Suppressor macrophage treated with lipopolysaccharide for 4 hours (primary cell): ENCODE measurements around the gene GBP4.
"Not testable (repeated sequence)": the region's sequence is repeated elsewhere in the genome, so short reads cannot be mapped to it uniquely, and the experiment has no call there.

ENCODE experiments used
- DNase-seq: peaks from one replicate; pipeline ENCODE4 v3.0.0-alpha.2; 2020

GBP4 gene, protein sequence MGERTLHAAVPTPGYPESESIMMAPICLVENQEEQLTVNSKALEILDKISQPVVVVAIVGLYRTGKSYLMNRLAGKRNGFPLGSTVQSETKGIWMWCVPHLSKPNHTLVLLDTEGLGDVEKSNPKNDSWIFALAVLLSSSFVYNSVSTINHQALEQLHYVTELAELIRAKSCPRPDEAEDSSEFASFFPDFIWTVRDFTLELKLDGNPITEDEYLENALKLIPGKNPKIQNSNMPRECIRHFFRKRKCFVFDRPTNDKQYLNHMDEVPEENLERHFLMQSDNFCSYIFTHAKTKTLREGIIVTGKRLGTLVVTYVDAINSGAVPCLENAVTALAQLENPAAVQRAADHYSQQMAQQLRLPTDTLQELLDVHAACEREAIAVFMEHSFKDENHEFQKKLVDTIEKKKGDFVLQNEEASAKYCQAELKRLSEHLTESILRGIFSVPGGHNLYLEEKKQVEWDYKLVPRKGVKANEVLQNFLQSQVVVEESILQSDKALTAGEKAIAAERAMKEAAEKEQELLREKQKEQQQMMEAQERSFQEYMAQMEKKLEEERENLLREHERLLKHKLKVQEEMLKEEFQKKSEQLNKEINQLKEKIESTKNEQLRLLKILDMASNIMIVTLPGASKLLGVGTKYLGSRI

DNA sequence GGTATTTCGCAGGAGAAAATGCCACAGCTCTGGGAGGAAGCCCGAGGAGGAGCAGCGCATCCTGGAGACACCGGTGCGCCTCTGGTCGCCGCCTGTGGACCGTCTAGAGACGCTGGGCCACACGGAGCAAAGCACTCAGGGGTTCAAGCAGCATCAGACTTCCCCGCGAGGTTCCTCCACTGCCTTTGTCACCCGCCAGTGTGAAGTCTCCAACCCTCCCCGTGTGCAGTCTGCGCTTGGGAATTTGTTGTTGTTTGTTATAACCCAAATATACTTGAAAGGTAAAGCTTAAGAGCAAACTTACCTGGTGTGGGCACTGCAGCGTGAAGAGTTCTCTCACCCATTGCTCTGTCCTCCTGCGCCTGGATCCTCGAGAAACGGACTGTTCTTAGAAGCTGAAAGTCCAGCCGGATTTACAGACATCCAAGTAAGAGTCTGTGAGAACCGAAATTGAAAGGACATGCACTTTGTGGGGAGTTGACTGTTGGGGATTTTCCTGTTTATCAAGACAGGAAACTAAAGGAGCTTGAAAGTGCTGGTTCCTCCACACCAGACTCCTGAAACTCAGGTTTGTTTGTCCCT lies at the start of gene GBP4:
Gene GBP4 (minus strand): TSS at position 452 of the 582 bp plus-strand sequence. CDS start 108 bp downstream, at position 344.
- peak; percentile 92 for DNase-seq

DNA sequence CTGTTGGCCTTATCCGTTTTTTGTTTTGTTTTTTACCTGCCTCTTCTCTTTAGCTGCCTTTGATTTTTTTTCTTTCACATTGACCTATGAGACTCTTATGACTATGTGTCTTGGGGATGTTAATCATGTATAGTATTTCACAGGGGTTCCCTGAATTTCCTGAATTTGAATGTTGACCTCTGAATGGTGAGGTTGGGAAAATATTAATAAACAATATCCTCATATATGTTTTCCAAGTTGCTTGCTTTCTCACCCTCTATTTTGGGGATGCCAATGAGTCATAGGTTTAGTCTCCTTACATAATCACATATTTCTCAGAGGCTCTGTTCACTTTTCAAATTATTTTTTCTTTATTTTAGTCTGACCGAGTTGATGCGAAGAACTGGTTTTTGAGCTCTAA lies 44.3 kb upstream of the GBP4 start:
- DNase-seq: peak; percentile 23

DNA sequence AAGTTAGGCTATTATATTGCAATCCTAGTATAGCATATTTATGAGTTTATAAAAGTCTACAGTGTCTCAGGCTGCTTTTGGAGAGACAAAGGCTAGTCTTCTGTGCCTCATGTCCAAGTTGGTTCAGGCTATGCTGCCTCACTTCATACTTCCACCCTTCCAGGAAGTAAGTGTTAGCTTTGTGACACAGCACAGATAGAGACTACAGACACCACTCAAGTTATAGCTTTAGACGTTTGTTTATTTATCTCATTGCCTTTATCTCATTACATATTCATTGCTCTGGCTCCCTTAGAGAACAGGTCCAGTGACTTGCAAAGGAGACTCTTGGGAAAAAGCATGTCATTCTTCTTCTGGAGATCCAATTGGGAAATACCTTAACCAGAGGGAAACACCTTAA lies 22.6 kb upstream of the GBP4 start:
- no peak for DNase-seq

DNA sequence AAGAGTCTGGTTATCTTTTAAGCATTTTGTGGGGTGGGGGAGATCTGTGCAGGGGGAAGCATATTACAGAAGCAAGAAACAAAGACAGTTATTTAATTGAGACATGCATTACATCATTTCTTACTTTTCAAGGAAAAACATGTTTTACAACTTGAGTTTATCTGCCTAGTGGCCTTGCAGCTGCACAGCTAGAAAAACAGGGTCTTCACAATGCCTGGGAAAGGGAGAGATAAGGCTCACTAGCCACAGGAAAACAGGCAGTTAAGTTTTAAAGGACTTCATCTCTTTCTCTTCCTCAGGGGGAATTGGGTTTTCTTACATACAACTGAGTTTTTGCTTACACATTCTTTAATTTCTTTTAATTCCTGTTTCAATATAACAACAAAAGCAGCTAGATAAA lies 21.1 kb upstream of the GBP4 start:
- DNase-seq: not testable (repeated sequence)

DNA sequence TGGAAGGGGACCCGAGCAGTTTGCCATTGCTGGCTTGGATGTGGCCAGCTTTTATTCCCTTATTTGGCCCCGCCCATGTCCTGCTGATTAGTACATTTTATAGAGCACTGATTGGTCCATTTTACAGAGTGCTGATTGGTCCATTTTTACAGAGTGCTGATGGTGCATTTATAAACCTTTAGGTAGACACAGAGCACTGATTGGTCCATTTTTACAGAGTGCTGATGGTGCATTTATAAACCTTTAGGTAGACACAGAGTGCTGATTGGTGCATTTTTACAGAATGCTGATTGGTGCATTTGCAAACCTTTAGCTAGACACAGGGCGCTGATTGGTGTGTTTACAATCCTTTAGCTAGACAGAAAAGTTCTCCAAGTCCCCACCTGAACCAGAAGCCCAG lies 20.2 kb upstream of the GBP4 start:
- not testable (repeated sequence) for DNase-seq

DNA sequence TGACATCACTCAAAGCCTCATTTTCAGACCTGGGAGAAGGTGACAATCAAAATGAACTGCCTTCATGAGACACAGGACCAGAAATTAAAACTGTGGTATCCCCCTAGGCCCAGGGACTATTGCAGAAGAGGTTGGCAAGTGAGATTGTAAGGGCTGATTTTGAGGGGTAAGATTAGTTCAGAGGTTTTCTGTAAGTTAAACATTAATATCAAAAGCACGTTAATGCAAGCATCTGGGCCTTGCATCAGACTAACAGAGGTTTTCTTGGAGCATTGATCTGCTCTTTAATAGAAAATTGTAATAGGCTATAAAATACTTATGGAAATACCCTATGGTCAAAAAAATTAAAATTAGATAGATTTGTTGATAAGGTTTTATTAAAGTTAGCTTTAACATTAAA lies 14.6 kb upstream of the GBP4 start:
- DNase-seq: no peak

DNA sequence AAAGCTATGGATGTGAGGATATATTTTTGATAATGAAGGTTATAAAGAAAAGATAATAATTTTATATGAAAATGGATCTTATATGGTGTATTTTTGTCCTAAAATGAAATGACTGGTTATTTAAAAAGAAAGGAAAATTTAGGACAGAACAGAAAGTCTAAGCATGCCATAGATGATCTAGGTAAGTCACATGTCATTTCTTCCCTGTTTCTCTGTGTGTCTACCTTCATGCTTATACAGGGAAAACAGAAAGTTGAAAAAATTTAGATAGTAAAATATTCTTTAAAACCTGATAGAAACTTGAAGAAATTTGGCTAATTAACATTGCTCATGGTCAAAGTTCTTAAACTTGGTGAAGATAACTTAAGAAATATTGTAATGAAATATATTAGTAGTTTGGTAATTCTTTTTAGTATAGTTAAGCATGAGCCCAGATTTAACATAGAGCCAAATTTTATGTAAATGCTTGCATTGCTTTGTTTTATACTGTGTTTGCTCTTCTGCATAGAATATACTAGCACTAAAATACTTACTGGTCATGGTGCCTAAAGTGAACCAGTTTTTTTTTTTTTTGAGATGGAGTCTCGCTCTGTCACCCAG lies 12.4 kb upstream of the GBP4 start:
- no peak for DNase-seq

DNA sequence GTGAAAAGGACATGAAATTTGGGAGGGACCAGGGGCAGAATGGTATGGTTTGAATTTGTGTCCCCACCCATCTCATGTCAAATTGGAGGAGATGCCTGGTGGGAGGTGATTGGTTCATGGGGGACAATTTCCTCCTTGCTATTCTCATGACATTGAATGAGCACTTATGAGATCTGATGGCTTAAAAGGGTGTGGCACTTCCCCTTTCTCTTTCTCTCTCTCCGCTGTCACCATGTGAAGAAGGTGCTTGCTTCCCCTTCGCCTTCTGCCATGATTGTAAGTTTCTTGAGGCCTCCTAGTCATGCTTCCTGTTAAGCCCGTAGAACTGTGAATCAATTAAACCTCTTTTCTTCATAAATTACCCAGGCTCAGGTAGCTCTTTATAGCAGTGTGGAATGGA lies 7.6 kb upstream of the GBP4 start:
- DNase-seq: peak; percentile 45

DNA sequence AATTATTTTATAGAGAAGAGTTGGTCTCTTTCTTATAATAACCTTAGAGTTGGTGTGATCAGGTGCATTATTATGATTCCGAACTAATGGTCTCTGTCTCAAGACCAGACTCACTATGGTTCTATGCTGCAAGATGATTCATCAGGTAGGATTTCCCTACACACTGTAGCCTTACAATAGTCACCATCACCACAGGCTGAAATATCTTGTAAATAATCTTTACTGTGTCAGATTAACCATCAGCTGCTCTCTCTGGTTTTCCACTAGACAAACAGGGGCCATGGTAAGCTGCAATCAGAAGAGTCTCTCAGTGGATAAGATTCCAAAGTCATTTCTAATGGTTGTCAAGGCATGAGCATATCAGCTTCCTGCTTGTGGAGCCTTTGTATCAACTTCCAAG lies 4.4 kb upstream of the GBP4 start:
- no peak for DNase-seq

DNA sequence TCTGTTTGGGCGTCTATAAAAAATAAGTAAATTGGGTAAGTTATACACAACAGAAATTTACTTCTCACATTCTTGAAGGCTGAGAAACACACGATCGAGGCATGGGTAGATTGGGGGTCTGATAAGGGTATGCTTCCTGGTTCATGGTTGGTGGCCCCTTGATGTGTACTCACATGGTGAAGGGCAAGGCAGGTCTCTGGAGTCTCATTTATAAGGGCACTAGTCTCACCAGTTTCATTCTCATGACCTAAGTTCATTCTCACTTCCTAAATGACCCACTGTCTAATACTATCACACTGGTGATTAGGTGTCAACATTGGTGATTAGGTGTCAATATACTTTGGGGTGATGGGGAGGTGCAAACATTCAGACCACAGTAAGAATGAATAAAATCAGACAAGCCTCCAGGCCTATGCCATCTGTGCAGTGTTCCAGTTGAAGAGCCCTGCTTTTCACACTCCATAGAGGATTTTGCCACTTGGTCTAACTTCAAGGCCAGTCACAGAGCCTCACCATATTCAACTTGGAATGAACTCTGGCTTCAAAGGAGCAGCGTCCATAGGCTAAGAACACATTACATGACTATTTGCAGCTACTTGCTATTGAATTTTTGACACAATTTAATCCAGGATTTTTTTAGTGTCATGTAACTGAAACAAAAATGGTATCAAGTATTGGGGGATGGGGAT lies 2.5 kb upstream of the GBP4 start:
- peak; percentile 31 for DNase-seq

DNA sequence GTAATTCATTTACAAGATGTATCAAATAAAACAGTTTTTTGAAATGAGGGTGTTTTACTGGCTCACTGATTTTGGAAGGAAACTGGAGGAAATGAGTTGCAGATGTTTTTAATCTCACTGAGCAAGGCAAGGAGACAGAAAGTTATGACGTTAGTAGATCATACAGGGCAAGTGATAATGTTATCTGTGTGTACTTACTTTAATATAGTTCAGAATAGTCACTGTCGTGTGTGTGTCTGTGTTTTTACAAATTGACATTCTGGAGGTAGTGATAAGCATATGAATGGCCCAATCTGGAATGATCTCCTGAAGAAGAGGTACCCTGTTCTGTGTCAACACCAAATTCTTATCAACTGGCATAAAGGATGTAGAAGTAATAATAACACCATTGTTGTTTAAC lies 1.9 kb upstream of the GBP4 start:
- DNase-seq: no peak

DNA sequence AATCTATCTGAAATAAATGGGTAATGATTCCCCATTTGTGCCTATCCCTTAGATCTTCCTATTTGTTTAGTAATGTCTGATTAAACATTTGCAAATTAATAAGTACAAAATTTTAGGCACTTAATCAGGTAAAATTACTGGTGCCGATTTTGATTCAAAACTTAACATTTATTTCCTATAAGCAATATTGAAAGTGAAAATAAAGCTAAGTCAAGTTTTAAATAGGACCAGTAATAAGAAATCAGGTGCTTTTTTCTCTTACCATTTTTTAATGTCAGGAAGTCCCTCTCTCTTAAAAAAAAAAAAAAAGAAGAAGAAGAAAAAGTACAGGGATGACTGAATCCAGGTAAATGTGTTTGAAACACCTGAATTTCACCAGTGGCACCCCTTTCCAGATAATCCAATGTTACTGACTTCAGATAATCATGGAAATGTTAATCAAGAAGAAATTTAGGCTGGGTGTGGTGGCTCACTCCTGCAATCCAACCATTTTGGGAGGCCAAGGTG lies 836 bp upstream of the GBP4 start:
- DNase-seq: peak; percentile 45

DNA sequence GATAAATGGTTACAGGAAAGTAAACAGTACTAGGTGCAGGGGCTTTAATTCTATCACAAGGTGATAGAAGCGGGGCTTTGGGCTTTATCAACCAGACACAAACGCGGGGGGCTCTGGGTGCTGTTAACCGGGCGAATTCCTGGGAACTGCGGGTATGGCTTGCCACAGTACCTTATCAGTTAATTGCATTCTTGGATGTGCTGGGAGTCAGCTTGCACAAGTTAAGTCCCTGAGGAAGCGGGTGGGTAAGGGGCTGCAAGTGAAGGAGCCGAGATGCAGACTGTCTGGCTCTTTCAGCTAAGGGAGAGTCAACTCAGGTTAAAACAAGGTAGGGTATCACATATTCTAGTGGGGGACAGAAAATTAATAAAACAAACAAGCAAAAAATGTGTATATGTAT lies 661 bp downstream of the GBP4 start:
- no peak for DNase-seq

DNA sequence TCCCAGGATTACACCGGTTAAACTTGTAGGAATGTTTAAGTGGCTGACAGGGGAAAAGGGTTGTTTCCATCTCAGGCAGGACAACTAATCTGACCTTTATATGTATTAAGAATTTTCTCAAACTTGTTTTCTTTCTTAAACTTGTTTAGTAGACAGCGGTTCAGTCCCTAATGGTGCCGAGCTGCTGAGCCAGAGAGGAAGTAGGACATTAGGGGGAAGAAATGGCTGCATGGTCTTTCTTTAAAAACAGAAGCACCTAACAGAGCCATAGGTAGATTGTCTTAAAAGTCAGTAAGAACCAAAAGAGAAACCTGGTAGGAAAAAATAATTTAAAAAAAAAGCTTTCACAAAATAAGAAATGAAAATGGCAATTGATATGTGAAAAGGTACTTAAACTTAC lies 3.3 kb downstream of the GBP4 start:
- no peak for DNase-seq

DNA sequence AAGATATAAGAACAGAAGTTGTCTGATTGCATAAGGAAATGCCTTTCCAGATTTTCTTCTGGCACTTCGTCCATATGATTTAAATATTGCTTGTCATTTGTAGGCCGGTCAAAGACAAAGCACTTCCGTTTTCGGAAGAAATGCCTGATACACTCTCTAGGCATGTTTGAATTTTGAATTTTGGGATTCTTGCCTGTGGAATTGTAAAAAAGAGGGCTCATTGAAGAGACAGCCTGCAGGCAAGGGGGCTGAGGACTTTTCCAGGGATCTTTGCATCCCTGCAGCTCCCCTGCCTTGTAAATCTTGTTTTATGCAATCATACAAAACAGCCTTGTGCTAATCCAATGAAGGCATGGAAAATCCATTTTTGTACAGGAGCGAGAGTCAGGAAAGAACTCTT lies 7.4 kb downstream of the GBP4 start:
- DNase-seq: no peak

DNA sequence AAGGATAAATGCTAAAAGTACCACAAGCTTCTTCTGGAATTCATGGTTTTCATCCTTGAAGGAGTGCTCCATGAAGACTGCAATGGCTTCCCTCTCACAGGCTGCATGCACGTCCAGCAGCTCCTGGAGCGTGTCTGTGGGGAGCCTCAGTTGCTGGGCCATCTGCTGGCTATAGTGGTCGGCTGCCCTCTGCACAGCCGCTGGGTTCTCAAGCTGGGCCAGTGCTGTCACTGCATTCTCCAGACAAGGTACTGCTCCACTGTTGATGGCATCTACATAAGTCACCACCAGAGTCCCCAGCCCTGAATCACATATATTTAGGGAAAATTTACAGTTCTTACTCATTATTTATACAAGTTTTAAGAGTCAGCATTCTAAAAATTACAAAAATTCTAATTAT lies 8.7 kb downstream of the GBP4 start:
- DNase-seq: no peak

DNA sequence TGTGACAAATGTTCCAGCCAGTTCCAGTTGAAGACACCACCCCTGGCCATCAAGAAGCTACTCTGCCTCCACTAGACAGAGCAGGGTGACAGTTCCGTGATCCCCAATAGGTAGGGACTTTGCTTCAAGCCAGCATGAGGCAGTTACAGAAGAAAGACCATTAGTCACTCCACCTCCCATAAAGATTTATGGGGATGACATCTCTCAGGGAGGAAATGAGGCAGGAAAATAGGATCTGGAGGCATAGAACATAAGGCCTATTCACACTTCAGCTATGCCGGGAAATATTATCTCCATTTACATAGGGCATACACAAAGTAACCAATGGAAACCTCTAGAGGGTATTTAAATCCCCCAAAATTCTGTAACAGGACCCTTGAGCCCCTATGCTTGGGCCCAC lies 19.4 kb downstream of the GBP4 start:
- no peak for DNase-seq

DNA sequence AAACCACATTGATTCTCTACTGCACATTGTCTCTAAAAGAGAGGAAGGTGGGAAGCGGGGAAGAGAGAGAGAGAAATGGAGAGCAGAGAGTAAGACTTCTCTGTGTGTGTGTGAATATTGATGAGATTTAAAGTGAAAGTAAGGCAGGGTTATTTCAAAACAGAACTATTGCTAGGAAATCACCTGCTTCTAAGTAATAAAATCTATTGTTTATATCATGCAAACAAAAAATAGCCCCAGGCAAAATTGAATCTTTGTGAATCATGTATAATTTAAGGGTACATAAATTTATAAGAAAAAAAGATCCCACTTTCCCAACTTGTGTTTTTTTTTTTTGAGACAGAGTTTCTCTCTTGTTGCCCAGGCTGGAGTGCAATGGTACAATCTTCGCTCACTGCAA lies 21.8 kb downstream of the GBP4 start:
- no peak for DNase-seq

DNA sequence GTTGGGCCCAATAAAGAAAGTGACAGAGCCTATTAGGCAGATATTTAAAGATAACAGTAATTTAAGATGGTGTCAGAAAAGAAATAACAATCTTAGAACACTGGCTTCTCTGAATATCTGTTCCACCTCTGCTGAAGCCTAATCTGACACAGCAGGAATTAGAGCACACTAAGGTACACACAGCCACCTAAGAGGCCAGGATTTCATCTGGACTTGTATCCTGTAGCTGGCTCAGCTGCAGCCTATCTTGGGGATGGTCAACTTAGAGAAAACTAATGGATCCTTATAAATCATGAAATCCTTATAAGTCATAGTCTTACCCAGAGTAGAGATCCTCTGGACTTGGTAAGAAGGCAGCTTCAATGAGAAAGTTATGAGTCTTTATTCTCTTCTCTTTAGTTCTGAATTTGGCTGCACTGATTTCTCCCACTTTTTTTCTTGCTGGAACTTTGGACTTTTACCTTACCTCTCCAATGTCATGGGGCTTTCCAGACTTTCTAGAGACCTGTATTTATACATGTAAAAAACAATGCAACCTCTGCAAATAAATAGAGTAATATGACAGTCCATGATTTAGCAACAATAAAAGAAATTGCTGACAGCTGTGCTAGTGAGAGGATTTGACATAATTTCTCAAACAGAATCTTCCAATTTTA lies 23.0 kb downstream of the GBP4 start, which contains the start of gene GBP7:
Gene GBP7 (minus strand): TSS at position 403 of the 656 bp plus-strand sequence. CDS start 4,068 bp downstream, outside the sequence.
- no peak for DNase-seq

DNA sequence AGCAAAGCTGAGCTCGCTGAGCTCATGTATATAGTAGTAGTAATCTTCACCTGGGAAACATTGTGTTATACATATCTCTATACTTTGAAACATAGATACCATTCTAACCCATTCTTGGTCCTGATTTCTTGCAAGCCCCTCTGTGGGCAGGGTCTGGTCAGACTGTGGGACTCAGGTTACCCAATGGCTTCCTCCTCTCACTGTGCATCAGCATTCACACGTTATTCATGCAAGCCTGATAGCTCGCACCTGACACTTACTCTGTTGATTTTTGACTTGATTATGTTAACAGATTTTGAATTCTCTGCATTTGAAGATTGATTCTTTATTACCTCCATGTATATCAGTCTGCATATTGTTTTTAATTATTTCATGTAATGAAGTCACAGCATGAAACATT lies 24.3 kb downstream of the GBP4 start:
- DNase-seq: no peak

DNA sequence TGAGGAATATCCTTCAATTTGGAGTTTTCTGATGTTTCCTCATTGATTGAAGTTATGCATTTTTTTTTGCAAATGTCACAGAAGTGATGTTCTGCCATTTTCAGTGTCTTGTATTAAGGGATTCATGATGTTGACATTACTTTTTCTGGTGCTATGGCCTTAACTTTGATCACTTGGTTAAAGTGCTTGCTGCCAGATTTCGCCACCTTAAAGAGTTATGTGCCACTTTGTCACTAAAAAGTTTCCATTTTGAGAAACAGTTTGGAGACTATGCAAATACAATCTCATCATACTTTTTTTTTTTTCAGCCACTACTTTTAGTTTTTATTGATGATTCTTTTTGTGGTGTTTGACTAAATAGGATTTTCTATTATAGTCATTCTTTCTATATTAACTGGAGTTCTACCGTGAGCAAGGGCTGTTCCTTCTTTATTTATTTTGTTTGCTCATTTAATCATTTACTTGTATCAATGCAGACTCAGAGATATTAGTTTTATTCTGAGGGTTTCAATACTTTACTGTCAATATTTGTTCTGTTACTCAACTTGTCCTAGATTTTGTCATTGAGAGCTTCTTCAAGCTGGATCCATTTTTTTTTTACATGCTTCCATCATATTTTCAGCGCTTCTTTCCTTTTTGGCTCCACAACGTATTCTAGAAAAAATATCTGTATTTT lies 26.1 kb downstream of the GBP4 start:
- no peak for DNase-seq

DNA sequence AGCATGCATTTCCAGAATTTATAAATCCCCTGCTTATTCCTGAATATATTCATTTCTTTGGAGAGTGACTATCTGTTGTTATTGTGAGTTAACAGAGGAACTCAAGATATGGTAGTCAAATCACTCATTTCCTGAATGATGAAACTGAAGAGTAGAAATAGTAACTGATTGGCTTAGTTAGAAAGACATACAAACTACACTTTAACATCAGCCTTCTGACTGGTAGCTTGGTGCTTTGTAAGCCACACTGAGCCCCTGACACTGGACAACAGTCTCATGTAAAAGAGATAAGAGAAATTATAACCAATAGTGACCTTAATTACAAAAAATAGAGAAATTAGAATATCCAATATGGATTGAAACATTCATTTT lies 27.7 kb downstream of the GBP4 start:
- DNase-seq: peak; percentile 39
